HG03064 (cell line): ENCODE measurements around the gene KRTAP4-8.
"Not testable (repeated sequence)": the region's sequence is repeated elsewhere in the genome, so short reads cannot be mapped to it uniquely, and the experiment has no call there.

ENCODE experiments used
- ATAC-seq: cut with Tn5 transposase; IDR thresholded peaks from one replicate; pipeline ENCODE4 v1.9.1; 2021; ENCODE audit warnings: low read depth; ENCODE audit not compliant: unreplicated experiment

KRTAP4-8 gene

DNA sequence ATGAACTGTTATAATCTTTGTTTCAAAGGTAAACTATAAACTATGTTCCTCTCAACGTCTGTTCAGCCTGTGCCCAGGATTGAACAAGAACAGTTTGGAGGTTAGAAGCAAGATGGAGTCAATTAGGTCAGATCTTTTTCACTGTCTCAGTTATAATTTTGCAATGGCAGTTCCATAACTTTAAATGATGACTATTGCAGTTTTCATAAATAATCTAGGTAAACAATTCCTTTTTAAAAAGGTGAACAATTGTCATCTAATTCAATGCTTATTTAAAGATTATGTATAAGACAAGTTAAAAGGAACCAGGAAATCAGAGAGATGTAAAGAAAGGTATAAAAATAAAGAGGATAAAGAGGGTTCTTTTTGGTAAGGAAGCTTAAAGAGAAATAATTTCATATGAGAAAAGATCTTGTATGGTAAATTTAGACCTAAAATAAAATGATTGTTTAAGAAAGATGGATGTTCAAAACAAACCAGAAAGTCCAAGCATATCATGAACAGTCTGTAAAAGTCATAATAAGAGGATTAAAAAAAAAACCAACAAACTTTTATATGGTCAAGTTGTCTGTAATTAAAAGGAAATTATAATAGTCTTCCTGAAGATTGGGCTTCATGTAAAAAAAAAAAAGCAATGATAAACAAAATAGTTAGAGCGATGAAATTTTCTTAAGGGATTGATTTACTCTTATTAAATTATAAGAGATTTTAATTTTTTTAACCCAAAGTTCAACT lies 13.4 kb upstream of the KRTAP4-8 start:
- ATAC-seq = no peak

DNA sequence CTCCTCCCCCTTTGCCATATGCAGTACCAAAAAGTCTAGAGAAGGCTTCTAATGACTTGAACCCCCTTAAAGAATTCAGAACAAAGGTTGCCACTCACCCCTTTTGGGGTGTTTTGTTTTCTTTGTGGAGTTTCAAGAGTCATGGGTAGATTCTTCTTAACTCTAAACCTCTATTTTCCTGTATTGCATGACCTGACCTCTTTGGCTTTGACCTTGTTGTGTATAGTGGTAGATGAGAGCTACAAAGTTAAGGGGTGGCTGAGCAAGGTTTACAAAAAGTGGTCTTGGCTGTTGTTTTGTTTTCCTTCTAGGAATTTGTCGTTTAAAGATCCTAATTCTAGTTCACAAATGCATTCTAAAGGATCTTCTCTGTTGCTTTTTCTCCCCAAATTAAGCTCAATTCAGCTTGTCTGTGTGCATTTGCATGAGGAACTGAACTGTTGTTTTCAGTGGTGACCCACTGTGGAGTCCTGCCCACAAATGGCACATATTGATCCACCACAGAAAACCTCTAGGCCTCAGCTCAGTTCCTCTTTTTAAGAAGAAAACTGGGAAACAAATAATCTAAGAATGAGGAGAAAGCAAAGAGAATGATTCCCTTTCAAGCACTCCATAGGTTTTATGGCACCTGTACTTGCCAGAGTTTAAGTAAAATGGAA lies 10.9 kb upstream of the KRTAP4-8 start:
- not testable (repeated sequence) for ATAC-seq

DNA sequence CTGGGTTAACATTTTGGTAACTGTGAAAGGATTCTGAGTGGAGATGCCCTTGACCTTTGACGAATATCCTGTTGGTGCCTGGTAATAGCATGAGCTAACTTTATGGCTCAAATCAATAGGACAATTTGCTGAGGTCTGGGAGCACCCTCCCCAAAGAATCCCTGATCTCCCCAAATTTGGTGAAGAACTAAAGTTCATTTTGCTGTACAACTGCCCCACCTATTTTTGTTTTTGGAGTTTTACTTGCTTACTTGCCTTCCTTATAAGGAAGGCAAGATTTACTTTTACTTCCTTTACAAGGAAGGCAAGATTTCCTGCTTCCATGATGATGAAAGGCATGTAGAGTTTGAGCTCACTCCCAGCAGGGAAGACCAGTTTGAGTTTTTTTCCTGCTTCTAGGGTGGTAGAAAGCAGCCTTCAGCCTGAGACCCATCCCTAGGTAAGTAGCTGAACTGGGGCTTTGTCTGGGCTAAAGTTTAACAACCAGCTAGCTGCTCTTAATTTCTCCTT lies 10.1 kb upstream of the KRTAP4-8 start:
- no peak for ATAC-seq

DNA sequence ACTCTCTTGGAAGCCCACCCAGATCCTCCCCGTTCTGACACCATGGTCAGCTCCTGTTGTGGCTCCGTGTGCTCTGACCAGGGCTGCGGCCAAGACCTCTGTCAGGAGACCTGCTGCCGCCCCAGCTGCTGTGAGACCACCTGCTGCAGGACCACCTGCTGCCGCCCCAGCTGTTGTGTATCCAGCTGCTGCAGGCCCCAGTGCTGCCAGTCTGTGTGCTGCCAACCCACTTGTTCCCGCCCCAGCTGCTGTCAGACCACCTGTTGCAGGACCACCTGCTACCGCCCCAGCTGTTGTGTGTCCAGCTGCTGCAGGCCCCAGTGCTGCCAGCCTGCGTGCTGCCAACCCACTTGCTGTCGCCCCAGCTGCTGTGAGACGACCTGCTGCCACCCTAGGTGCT lies 7.4 kb upstream of the KRTAP4-8 start, which contains the start of gene KRTAP4-9:
KRTAP4-9 (plus strand) TSS at position 43 of the 400 bp plus-strand sequence; CDS start at position 43, 0 bp downstream.
- ATAC-seq = not testable (repeated sequence)

DNA sequence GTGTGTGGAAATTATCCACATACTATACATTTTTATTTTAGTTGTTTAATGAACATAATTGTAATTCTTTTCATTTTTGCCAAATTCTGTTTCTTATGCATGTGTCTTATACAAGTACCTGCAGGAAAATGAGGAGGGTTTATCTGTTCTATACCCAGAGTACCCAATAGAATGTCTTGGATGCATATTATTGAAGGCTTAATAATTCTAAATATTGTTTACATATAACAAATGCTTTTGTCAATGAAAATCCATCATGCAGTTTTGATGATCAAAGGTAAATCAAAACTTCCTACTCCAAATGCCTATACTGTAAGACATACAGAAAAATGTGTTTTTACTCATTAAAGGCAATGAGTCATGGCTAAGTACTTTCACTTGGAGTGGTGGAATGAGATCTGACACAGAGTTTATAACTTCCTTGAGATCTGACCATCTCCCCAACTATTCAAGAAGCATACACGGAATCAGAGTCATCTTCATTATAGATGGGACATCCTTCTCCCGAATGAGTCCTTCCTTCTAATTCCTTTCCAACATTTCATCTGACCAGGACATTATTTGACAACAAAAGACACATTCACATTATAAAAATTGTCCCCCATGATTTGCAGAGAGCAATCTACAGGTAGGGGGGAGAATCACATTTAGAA lies 6.6 kb upstream of the KRTAP4-8 start:
- ATAC-seq = not testable (repeated sequence)

DNA sequence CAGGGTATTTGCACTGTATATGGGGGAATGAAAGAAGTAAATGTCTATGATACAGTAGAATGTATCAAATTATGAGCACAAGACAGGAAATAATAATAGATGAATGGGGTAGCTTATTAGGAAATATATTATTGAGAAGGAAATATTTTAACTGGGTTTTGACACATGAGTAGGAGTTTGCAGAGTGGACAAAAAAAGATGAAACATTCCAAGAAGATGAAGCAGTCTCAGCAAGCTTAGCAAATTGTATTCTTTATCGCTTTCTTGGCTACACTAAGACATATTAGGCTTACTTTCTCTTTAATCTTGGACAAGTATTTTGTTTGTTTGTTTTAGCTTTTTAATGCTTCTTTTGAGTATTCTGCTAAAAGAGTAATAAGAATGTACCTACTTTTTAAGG lies 6.0 kb upstream of the KRTAP4-8 start:
- ATAC-seq = no peak

DNA sequence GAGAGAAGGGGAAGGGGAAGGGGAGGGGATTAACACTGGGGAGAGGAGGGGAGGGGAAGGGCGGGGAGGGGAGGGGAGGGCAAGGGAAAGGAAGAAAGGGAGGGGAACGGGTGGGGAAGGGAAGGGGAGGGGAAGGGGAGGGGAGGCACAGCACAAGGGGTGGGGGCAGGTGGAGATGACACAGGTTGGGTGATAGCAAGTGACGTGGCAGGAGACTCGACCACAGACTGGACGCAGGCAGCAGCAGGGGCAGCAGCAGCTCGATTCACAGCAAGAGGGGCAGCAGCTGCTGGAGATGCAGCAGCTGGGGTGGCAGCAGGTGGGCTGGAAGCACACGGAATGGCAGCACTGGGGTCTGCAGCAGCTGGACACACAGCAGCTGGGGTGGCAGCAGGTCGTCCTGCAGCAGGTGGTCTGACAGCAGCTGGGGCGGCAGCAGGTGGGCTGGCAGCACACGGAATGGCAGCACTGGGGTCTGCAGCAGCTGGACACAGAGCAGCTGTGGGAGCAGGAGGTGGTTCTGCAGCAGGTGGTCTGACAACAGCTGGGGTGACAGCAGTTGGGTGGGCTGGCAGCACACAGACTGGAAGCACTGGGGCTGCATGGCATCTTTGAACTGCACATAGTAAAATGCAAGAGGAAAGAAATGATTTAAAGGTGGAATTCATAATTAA lies 3.8 kb upstream of the KRTAP4-8 start, which contains the start of gene KRTAP4-16:
KRTAP4-16 (minus strand) TSS at position 624 of the 674 bp plus-strand sequence; CDS start at position 624, 0 bp downstream.
- no peak for ATAC-seq

DNA sequence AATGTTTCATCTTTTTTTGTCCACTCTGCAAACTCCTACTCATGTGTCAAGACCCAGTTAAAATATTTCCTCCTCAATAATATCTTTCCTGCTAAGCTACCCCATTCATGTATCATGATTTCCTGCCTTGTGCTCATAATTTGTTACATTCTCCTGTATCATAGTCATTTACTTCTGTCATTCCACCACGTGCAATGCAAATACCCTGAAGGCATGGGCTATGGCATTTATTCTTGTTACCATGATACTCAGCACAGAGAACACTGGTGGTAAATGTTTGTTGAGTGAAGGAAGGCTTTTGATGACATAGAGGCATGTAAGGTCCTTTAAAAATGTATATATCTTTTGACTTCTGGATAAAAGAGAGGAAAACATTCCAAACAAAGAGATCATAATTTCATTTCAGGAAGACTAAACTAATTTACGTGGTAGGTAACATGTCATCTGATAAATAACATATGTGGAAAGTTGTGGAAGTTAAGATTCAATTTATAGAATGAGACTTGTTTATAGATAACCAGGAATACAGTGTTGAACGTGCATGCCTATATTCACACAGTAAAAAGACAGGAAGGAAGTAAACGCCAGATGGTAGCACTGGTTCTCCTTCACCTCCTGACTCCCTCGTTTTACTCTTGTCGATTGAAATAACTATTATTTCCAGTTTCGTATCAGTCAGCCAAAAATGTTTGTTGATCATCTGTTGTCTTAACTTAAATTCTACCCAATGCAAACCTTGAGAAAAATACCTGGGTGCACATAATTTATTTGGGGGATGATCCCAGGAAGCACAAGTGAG lies 1.9 kb upstream of the KRTAP4-8 start:
- ATAC-seq = not testable (repeated sequence)

DNA sequence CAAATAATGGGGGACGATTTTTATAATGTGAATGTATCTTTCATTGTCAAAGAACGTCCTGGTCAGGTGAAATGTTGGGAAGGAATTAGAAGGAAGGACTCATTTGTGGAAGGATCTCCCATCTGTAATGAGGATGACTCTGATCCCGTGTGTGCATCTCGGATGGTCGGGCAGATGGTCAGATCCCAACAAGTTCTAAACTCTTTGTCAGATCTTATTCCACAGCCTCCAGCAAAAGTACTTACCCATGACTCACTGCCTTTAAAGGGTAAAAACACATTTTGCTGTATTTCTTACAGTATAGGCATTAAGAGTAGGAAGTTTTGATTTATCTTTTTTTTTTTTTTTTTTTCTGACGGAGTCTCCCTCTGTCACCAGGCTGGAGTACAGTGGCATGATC lies 539 bp upstream of the KRTAP4-8 start:
- ATAC-seq = no peak

DNA sequence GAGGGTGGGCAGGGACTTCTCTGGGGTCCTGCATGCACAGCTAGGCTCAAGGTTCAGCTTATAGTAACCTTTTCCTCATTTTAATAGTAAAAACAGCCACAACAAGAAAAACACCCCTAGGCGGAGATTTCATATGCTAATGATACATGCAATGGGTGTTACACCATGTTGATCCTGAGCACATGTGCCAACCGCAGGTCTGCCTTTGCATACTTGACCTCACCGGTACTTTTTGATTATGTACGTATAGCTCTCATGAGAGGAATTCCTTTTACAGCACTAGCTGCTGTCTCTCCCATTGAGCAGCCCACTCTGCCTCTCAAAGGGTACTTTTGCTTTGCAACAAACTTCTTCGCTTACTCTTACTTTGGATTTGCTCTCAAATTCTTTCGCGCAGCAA lies 1.9 kb downstream of the KRTAP4-8 start:
- no peak for ATAC-seq

DNA sequence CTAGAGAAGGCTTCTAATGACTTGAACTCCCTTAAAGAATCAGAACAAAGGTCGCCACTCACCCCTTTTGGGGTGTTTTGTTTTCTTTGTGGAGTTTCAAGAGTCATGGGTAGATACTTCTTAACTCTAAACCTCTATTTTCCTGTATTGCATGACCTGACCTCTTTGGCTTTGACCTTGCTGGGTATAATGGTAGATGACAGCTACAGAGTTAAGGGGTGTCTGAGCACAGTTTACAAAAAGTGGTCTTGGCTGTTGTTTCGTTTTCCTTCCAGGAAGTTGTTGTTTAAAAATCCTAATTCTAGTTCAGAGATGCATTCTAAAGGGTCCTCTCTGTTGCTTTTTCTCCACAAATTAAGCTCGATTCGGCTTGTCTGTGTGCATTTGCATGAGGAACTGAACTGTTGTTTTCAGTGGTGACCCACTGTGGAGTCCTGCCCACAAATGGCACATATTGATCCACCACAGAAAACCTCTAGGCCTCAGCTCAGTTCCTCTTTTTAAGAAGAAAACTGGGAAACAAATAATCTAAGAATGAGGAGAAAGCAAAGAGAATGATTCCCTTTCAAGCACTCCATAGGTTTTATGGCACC lies 9.1 kb downstream of the KRTAP4-8 start:
- ATAC-seq = not testable (repeated sequence)

DNA sequence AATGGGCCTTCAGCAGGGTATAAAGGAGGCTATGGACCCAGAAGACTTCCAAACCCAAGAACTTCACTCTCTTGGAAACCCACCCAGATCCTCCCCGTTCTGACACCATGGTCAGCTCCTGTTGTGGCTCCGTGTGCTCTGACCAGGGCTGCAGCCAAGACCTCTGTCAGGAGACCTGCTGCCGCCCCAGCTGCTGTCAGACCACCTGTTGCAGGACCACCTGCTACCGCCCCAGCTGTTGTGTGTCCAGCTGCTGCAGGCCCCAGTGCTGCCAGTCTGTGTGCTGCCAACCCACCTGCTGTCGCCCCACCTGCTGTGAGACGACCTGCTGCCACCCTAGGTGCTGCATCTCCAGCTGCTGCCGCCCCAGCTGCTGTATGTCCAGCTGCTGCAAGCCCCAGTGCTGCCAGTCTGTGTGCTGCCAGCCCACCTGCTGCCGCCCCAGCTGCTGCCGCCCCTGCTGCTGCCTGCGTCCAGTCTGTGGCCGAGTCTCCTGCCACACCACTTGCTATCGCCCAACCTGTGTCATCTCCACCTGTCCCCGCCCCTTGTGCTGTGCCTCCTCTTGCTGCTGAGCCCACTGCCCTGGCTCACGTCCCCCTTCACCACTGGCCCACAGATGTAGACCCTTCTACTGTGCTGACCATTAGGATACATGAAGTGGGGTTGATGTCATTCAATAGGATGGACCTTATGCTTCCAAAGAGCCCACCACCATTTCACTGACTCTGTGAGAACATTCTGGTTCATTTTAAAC lies 13.7 kb downstream of the KRTAP4-8 start, which contains the start of gene KRTAP4-7:
KRTAP4-7 (plus strand) TSS at position 51 of the 757 bp plus-strand sequence; CDS start at position 108, 57 bp downstream.
- not testable (repeated sequence) for ATAC-seq

DNA sequence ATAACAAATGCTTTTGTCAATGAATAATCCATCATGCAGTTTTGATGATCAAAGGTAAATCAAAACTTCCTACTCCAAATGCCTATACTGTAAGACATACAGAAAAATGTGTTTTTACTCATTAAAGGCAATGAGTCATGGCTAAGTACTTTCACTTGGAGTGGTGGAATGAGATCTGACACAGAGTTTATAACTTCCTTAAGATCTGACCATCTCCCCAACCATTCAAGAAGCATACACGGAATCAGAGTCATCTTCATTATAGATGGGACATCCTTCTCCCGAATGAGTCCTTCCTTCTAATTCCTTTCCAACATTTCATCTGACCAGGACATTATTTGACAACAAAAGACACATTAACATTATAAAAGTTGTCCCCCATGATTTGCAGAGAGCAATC lies 14.5 kb downstream of the KRTAP4-8 start:
- not testable (repeated sequence) for ATAC-seq

DNA sequence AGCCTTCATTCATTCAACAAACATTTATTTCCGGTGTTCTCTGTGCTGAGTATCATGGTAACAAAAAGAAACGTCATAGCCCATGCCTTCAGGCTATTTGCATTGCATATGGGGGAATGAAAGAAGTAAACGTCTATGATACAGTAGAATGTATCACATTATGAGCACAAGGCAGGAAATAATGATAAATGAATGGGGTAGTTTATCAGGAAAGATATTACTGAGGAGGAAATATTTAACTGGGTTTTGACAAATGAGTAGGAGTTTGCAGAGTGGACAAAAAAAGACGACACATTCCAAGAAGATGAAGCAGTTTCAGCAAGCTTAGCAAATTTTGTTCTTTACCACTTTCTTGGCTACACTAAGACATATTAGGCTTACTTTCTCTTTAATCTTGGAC lies 15.3 kb downstream of the KRTAP4-8 start:
- ATAC-seq = no peak

DNA sequence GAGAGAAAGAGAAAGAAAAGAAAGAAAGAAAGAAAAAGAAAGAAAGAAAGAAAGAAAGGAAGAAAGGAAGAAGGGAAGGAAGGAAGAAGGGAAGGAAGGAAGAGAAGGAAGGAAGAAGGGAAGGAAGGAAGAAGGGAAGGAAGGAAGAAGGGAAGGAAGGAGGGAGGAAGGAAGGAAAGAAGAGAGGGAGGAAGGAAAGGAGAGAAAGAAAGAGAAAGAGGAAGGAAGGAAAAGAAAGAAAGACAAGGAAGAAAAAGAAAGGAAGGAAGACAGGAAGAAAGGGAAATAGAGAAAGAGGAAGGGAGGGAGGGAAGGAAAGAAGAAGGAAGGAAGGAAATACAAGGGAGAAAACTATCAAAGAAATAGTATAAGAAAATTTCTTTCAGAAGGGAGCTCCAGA lies 21.2 kb downstream of the KRTAP4-8 start:
- no peak for ATAC-seq

DNA sequence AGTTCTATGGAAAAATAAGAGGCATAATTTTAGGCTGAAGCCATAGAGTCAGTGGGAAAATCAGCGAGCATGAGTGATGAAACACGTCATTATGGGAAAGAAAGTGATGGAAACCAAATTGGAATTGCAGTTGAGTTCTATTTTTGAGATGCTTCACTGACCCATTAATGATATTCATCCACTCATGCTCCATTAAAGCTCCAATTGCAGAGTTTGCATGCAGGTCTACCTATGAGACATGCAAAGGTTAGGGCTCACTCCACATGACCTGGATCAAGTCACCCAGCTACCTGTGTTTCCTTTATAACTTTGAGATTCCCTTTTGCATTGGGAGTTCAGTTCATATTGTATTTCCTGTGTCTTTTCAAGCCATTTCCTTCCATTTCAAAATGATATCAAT lies 24.3 kb downstream of the KRTAP4-8 start:
- no peak for ATAC-seq

DNA sequence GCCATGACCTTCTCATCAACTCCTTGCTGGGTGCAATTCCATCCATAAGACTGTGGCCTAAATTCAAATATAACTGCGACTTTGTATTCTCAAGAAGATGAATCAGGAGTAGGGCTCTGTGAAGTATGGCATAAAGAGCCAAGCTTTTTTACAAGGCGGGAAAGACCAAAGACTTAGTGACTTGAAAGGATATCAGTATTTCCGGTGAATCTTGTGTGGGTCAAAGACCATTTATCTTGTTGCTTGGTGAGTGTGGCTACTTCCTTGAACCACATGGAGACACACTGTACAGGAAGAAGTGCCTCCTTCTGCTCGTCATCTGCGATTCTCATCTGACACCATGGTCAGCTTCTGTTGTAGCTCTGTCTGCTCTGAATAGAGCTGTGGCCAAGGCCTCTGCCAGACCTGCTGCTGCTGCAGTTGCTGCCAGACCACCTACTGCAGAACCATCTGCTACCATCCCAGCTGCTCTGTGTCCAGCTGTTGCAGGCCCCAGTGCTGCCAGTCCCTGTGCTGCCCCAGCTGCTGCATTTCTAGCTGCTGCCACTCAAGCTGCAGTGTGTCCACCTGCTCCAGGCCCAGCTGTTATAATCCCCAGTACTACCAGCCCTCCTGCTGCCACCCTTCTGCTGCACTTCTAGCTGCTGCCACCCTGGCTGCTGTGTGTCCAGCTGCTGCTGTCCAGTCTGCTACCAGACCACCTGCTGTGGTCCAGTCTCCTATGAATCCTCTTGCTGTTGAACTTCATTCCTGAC lies 26.2 kb downstream of the KRTAP4-8 start:
- no peak for ATAC-seq

DNA sequence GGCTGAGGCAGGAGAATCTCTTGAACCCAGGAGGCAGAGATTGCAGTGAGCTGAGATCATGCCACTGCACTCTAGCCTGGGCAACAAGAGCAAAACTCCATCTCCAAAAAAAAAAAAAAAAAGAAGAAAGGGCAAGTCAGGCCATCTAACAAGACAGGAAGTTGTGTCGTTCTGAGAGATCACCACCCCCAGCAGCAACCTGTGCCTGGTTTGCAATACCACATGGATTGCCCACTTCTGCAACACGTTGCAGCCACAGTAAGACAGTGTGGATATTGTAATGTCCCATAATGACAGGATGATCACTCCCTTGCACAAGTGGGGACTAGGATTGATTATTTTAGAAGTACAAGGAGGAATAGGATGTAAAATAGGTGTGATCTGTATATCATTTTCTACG lies 28.9 kb downstream of the KRTAP4-8 start:
- no peak for ATAC-seq
